ENCODE results near the gene MRPL34. TPM values are rescaled to one million over a fixed set of nuclear protein-coding genes. Genes with fewer than 3 reads are reported as not detected.

MRPL34 gene
- total and polyA plus RNA-seq, 9 of the 15 experiments (the other 6 are each of a cell fraction or from before 2014, with no cell fraction given), result 11.5 to 256 (median 72.5) TPM

DNA sequence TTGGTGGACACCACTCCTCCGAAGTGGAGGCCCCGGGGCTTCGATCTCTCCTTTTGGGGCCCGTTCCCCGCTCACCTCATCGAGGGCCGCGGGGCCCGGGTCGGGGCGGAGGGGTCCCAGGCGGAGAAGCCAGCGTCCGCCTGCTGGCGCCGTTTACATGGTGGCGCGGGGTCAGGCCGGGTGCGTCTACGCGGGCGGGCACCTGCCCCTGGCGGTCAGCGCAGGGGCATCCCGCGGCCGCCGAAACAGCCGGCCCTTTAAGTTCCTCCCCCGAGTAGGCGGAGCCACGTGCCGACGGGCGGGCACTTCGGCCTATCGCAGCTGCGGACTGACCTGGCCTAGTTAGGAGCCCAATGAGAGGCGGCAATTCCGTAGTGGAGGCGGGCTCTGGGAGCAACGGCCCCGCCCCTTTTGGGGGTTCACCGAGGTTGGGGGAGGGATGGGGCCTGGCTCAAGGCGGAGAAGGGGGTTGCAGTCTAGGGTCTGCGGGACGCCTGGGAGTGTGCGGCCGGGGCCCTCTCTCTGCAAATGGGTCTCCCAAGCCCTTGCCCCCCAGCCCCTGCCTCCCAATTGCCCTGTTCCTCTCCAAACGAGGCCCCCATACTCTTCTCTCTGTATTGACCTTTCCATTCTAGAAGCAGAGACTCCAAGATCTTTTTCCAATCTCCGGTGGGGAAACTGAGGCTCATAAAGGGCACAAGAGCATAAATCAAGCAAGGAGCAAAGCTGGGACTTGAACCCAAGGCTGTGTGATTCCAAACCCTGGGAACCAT is 2.3 kb upstream of the MRPL34 start, which contains the start of gene ABHD8 (continued):
- no peak for TF ChIP-seq MAFG (tag; conservative IDR thresholded peaks at IDR 0.05)
- TF ChIP-seq, protein P1, sequence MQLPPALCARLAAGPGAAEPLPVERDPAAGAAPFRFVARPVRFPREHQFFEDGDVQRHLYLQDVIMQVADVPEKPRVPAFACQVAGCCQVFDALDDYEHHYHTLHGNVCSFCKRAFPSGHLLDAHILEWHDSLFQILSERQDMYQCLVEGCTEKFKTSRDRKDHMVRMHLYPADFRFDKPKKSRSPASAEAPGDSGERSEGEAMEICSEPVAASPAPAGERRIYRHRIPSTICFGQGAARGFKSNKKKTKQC (CRISPR knock-in tag; IDR thresholded peaks at IDR 0.05), result no peak
- peak; percentile 53; the same call in 1 of the 2 replicates for TF ChIP-seq SMAD4 (CRISPR knock-in tag; conservative IDR thresholded peaks at IDR 0.05)
- no peak for TF ChIP-seq SAP30 (IDR thresholded peaks at IDR 0.05; ENCODE audit: borderline replicate concordance, insufficient read depth, low read depth, low read length, poor library complexity, severe bottlenecking)
- TF ChIP-seq EGR1 (conservative IDR thresholded peaks at IDR 0.05), result peak; percentile 82
- TF ChIP-seq, protein P2, sequence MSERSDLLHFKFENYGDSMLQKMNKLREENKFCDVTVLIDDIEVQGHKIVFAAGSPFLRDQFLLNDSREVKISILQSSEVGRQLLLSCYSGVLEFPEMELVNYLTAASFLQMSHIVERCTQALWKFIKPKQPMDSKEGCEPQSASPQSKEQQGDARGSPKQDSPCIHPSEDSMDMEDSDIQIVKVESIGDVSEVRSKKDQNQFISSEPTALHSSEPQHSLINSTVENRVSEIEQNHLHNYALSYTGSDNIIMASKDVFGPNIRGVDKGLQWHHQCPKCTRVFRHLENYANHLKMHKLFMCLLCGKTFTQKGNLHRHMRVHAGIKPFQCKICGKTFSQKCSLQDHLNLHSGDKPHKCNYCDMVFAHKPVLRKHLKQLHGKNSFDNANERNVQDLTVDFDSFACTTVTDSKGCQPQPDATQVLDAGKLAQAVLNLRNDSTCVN (CRISPR knock-in tag; IDR thresholded peaks at IDR 0.05), result no peak
- peak; percentile 83; the same call in 1 of the 2 replicates for TF ChIP-seq KDM2B (CRISPR knock-in tag; IDR thresholded peaks at IDR 0.05)
- TF ChIP-seq NFE2L1 (tag; IDR thresholded peaks at IDR 0.05; ENCODE audit: borderline replicate concordance, low read depth), result no peak
- peak; percentile 33; the same call in 1 of the 2 replicates for TF ChIP-seq JUND (IDR thresholded peaks at IDR 0.05; ENCODE audit: borderline replicate concordance, low read depth, low read length)
- TF ChIP-seq JUND (tag; IDR thresholded peaks at IDR 0.05; ENCODE audit: borderline replicate concordance, low read depth, low read length), result no peak
- TF ChIP-seq MTA1 (IDR thresholded peaks at IDR 0.05; ENCODE audit: borderline replicate concordance), result no peak
- no peak for TF ChIP-seq NR4A1 (CRISPR knock-in tag; IDR thresholded peaks at IDR 0.05)
- TF ChIP-seq NR4A1 (tag; IDR thresholded peaks at IDR 0.05), result no peak
- peak; percentile 83 for TF ChIP-seq ASH1L (IDR thresholded peaks at IDR 0.05; ENCODE audit: borderline replicate concordance, low read depth, partially characterized antibody)
- no peak for TF ChIP-seq SNAPC5 (CRISPR knock-in tag; IDR thresholded peaks at IDR 0.05)
- TF ChIP-seq NRF1 (conservative IDR thresholded peaks at IDR 0.05 in 1 of 2, IDR thresholded peaks at IDR 0.05 in 1 of 2), result peak; percentile 82 to 84
- TF ChIP-seq, protein P3, sequence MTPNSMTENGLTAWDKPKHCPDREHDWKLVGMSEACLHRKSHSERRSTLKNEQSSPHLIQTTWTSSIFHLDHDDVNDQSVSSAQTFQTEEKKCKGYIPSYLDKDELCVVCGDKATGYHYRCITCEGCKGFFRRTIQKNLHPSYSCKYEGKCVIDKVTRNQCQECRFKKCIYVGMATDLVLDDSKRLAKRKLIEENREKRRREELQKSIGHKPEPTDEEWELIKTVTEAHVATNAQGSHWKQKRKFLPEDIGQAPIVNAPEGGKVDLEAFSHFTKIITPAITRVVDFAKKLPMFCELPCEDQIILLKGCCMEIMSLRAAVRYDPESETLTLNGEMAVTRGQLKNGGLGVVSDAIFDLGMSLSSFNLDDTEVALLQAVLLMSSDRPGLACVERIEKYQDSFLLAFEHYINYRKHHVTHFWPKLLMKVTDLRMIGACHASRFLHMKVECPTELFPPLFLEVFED (CRISPR knock-in tag; conservative IDR thresholded peaks at IDR 0.05), result no peak
- TF ChIP-seq EP300 (IDR thresholded peaks at IDR 0.05; ENCODE audit: low read length), result no peak
- no peak for TF ChIP-seq RCOR1 (IDR thresholded peaks at IDR 0.05; ENCODE audit: borderline replicate concordance in 1 of 2, low read depth in 2 of 2, low read length in 2 of 2)
- peak; percentile 90 to 91 for TF ChIP-seq FOXK2 (conservative IDR thresholded peaks at IDR 0.05 in 1 of 2, IDR thresholded peaks at IDR 0.05 in 1 of 2; ENCODE audit: low read depth in 2 of 2)
- TF ChIP-seq, protein P4, sequence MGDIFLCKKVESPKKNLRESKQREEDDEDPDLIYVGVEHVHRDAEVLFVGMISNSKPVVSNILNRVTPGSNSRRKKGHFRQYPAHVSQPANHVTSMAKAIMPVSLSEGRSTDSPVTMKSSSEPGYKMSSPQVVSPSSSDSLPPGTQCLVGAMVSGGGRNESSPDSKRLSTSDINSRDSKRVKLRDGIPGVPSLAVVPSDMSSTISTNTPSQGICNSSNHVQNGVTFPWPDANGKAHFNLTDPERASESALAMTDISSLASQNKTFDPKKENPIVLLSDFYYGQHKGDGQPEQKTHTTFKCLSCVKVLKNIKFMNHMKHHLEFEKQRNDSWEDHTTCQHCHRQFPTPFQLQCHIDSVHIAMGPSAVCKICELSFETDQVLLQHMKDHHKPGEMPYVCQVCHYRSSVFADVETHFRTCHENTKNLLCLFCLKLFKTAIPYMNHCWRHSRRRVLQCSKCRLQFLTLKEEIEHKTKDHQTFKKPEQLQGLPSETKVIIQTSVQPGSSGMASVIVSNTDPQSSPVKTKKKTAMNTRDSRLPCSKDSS (IDR thresholded peaks at IDR 0.05; ENCODE audit: low read depth, partially characterized antibody), result no peak
- no peak for TF ChIP-seq ZNF408 (CRISPR knock-in tag; IDR thresholded peaks at IDR 0.05; ENCODE audit: low read depth)
- no peak for TF ChIP-seq ZNF778 (CRISPR knock-in tag; IDR thresholded peaks at IDR 0.05)

Data from K562 (cell line).